Osteoblast (primary cell): ENCODE measurements around the gene LHFPL3. TPM values are rescaled to one million over a fixed set of nuclear protein-coding genes. Genes with fewer than 3 reads are reported as not detected.

ENCODE experiments used
- DNase-seq: peaks from one replicate; pipeline ENCODE4 v3.0.0; 2011; ENCODE audit warnings: low spot score, mixed read lengths; ENCODE audit not compliant: insufficient read length; ENCODE audit errors: missing footprints
- H2AFZ ChIP-seq: 2 replicates; pipeline ENCODE4 v1.6.0; 2011; ENCODE audit warnings: mild to moderate bottlenecking, low read length
- H3K27ac ChIP-seq: 2 replicates; pipeline ENCODE4 v1.5.1; 2011; ENCODE audit warnings: mild to moderate bottlenecking, low read depth, low read length, moderate library complexity
- H3K27me3 ChIP-seq: 2 replicates; pipeline ENCODE4 v1.6.0; 2012; ENCODE audit warnings: mild to moderate bottlenecking, control low read depth, inconsistent platforms, low read length, moderate library complexity; ENCODE audit not compliant: insufficient read depth
- H3K36me3 ChIP-seq: 2 replicates; pipeline ENCODE4 v1.5.1; 2011; ENCODE audit warnings: mild to moderate bottlenecking, low read length, control low read depth, moderate library complexity; ENCODE audit not compliant: insufficient read depth
- H3K4me1 ChIP-seq: 2 replicates; pipeline ENCODE4 v1.5.1; 2011; ENCODE audit warnings: mild to moderate bottlenecking, low read length, control low read depth, moderate library complexity; ENCODE audit not compliant: insufficient read depth
- H3K4me2 ChIP-seq: 2 replicates; pipeline ENCODE4 v1.6.0; 2011; ENCODE audit warnings: mild to moderate bottlenecking, low read length; ENCODE audit not compliant: insufficient read depth
- H3K4me3 ChIP-seq: fragments of 200-600 bp; sonication (generic); 3 replicates; pipeline ENCODE4 v1.5.1; 2012; ENCODE audit warnings: mild to moderate bottlenecking, low read length, inconsistent platforms; ENCODE audit not compliant: insufficient read depth
- H3K79me2 ChIP-seq: 2 replicates; pipeline ENCODE4 v1.6.0; 2012; ENCODE audit warnings: mild to moderate bottlenecking, low read length, control low read depth, inconsistent platforms; ENCODE audit not compliant: insufficient read depth
- H3K9me3 ChIP-seq: 2 replicates; pipeline ENCODE4 v1.5.1; 2011; ENCODE audit warnings: low read depth, low read length, control low read depth
- H4K20me1 ChIP-seq: 2 replicates; pipeline ENCODE4 v1.6.0; 2012; ENCODE audit warnings: mild to moderate bottlenecking, low read length, control low read depth; ENCODE audit not compliant: insufficient read depth
- CTCF ChIP-seq: IDR thresholded peaks from 2 replicates; pipeline ENCODE4 v1.5.1; 2011; ENCODE audit warnings: mild to moderate bottlenecking, low read depth, low read length, moderate library complexity; ENCODE audit errors: extremely low read depth
- total RNA-seq: library from RNA; depleted of rRNA; stranded (reverse); fragments of >200 nt; gene quantifications from 2 replicates; pipeline ENCODE4 v1.2.3, GENCODE V29; 2012

The LHFPL3 gene
- total RNA-seq, 1 donor = not detected

- Histone ChIP-seq H3K27me3 (no peaks in the 10 kb centered on the region), H3K4me1 (no peaks in the 10 kb centered on the region), H3K9me3 (no peaks in the 10 kb centered on the region), H3K4me3 (no peak overlapping the region), H3K36me3 (no peaks in the 10 kb centered on the region), H3K4me2 (no peak overlapping the region), H3K79me2 (no peaks in the 10 kb centered on the region), H2AFZ (no peak overlapping the region), H3K27ac (no peak overlapping the region), H4K20me1 (no peaks in the 10 kb centered on the region)
- TF ChIP-seq CTCF = no peak
- DNase-seq = no peak
Observed at GRCh38 chr7:104772405-104773345, 444.3 kb downstream of the LHFPL3 start.

GRCh38 chr7:104773796-104774195 is 445.4 kb downstream of the LHFPL3 start:
- no peaks in the 10 kb centered on the region for H3K27me3 ChIP-seq
- H3K27ac ChIP-seq = no peak overlapping the region
- H3K9me3 ChIP-seq = no peaks in the 10 kb centered on the region
- TF ChIP-seq CTCF = no peak
- no peak overlapping the region for H3K4me3 ChIP-seq
- no peak overlapping the region for H2AFZ ChIP-seq
- H3K4me2 ChIP-seq = no peak overlapping the region
- no peaks in the 10 kb centered on the region for H3K4me1 ChIP-seq
- H4K20me1 ChIP-seq = no peaks in the 10 kb centered on the region
- no peak for DNase-seq
- no peaks in the 10 kb centered on the region for H3K79me2 ChIP-seq
- no peaks in the 10 kb centered on the region for H3K36me3 ChIP-seq

- Histone ChIP-seq H3K4me3 (no peak overlapping the region), H3K27ac (no peak overlapping the region), H3K79me2 (no peaks in the 10 kb centered on the region), H3K36me3 (no peaks in the 10 kb centered on the region), H3K9me3 (no peaks in the 10 kb centered on the region), H3K4me2 (no peak overlapping the region), H3K27me3 (no peaks in the 10 kb centered on the region), H2AFZ (no peak overlapping the region), H4K20me1 (no peaks in the 10 kb centered on the region), H3K4me1 (no peaks in the 10 kb centered on the region)
- no peak for TF ChIP-seq CTCF
- DNase-seq = no peak
Observed at GRCh38 chr7:104775531-104775930, 447.1 kb downstream of the LHFPL3 start.

GRCh38 chr7:104777301-104777800 is 448.9 kb downstream of the LHFPL3 start:
- Histone ChIP-seq H3K79me2 (no peaks in the 10 kb centered on the region), H3K36me3 (no peaks in the 10 kb centered on the region), H3K27me3 (no peaks in the 10 kb centered on the region), H3K4me1 (no peaks in the 10 kb centered on the region), H3K4me3 (no peak overlapping the region), H3K27ac (no peak overlapping the region), H4K20me1 (no peaks in the 10 kb centered on the region), H2AFZ (no peak overlapping the region), H3K9me3 (no peaks in the 10 kb centered on the region), H3K4me2 (no peak overlapping the region)
- TF ChIP-seq CTCF = no peak
- DNase-seq = no peak
